SU-DHL-6 (cell line): ENCODE measurements around the gene NUDT7.

ENCODE experiments used
- H2AFZ ChIP-seq: fragments of 200-600 bp; sonication (generic); 2 replicates; pipeline ENCODE4 v1.6.1; 2014; ENCODE audit warnings: low read depth, mild to moderate bottlenecking, moderate library complexity, mixed read lengths, antibody characterized with exemption, low read length; ENCODE audit not compliant: severe bottlenecking
- H3F3A ChIP-seq: fragments of 200-600 bp; shearing (Covaris generic); 2 replicates; pipeline ENCODE4 v1.6.0; 2016; ENCODE audit warnings: antibody characterized with exemption, mild to moderate bottlenecking; ENCODE audit not compliant: insufficient read depth
- H3K27ac ChIP-seq: fragments of 200-600 bp; sonication (generic); 2 replicates; pipeline ENCODE4 v1.5.1; 2016; ENCODE audit warnings: low read depth, mild to moderate bottlenecking, low read length, moderate library complexity, mixed read lengths
- H3K27me3 ChIP-seq: fragments of 200-600 bp; sonication (generic), shearing (Covaris generic); 2 replicates; pipeline ENCODE4 v1.6.0; 2014; ENCODE audit warnings: mild to moderate bottlenecking, low read length
- H3K36me3 ChIP-seq: fragments of 200-600 bp; sonication (generic); 2 replicates; pipeline ENCODE4 v1.6.1; 2014; ENCODE audit warnings: mild to moderate bottlenecking, low read length, mixed read lengths
- H3K4me2 ChIP-seq: fragments of 300-600, 200-600 bp; shearing (Covaris generic), sonication (generic); 2 replicates; pipeline ENCODE4 v1.6.0; 2014; ENCODE audit warnings: low read length, low read depth, mild to moderate bottlenecking; ENCODE audit not compliant: poor library complexity, severe bottlenecking
- H3K4me3 ChIP-seq: fragments of 200-600 bp; sonication (generic); 2 replicates; pipeline ENCODE4 v1.5.1; 2014; ENCODE audit warnings: antibody characterized with exemption, low read length, mild to moderate bottlenecking, mixed read lengths; ENCODE audit not compliant: insufficient read depth, poor library complexity, severe bottlenecking
- H3K79me2 ChIP-seq: fragments of 200-600 bp; sonication (generic); 2 replicates; pipeline ENCODE4 v1.6.1; 2014; ENCODE audit warnings: mild to moderate bottlenecking, low read length, moderate library complexity; ENCODE audit not compliant: insufficient read depth
- H3K9ac ChIP-seq: fragments of 200-600 bp; sonication (generic); 2 replicates; pipeline ENCODE4 v1.7.0; 2014; ENCODE audit warnings: mild to moderate bottlenecking, low read length
- H3K9me2 ChIP-seq: fragments of 200-600 bp; sonication (generic); replicated peaks from 2 replicates; pipeline ENCODE4 v1.6.1; 2014; ENCODE audit warnings: low read length; ENCODE audit not compliant: insufficient read depth
- H3K9me3 ChIP-seq: fragments of 200-600 bp; sonication (generic); 2 replicates; pipeline ENCODE4 v1.6.1; 2014; ENCODE audit warnings: low read length, mixed read lengths; ENCODE audit not compliant: insufficient read depth
- H4K20me1 ChIP-seq: fragments of 200-600 bp; sonication (generic); 2 replicates; pipeline ENCODE4 v1.6.1; 2014; ENCODE audit warnings: low read depth, mild to moderate bottlenecking, antibody characterized with exemption, low read length, moderate library complexity, mixed read lengths
- EZH2phosphoT487 ChIP-seq: fragments of 200-600 bp; sonication (generic), shearing (Covaris generic); conservative IDR thresholded peaks from 2 replicates; pipeline ENCODE4 v1.6.1; 2018; ENCODE audit warnings: mild to moderate bottlenecking, antibody characterized with exemption, low read length, moderate library complexity, mixed read lengths
- TF ChIP-seq, protein P1 (sequence below): fragments of 200-600 bp; sonication (generic); IDR thresholded peaks from one replicate; pipeline ENCODE4 v1.5.1; 2017; ENCODE audit warnings: antibody characterized with exemption, mild to moderate bottlenecking, low read length, moderate library complexity; ENCODE audit not compliant: insufficient read depth, poor library complexity, severe bottlenecking

NUDT7 gene

DNA sequence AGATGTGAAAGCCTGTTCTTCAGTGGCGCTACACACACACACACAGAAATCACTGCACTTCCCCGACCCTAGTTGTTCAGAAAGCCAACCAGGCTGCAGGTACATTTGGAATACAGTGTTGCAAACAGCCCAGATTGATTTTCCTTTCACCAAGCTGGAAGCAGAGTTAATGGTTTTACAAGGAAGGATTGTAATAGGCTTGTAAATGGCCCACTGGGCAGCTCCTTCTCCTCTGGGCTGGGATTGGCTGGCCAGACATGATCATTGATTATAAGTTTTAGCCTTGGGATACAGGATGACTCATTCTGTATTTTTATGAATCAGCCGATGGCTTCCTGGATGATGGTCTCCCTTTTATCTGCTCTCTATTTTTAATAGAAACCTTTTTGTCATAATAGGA, 68.6 kb downstream of the NUDT7 start:
- Histone ChIP-seq H3K79me2 (no peaks in the 10 kb centered on the region), H3K9me3 (no peaks in the 10 kb centered on the region), H3K9ac (no peak overlapping the region), H3F3A (no peaks in the 10 kb centered on the region), H3K27me3 (no peaks in the 10 kb centered on the region), H3K9me2 (no peaks in the 10 kb centered on the region), H3K4me2 (no peak overlapping the region), H4K20me1 (no peaks in the 10 kb centered on the region), H3K36me3 (no peaks in the 10 kb centered on the region), H2AFZ (no peak overlapping the region), H3K27ac (no peak overlapping the region), H3K4me3 (no peak overlapping the region)
- TF ChIP-seq EZH2phosphoT487: no peak
- TF ChIP-seq, protein P1, sequence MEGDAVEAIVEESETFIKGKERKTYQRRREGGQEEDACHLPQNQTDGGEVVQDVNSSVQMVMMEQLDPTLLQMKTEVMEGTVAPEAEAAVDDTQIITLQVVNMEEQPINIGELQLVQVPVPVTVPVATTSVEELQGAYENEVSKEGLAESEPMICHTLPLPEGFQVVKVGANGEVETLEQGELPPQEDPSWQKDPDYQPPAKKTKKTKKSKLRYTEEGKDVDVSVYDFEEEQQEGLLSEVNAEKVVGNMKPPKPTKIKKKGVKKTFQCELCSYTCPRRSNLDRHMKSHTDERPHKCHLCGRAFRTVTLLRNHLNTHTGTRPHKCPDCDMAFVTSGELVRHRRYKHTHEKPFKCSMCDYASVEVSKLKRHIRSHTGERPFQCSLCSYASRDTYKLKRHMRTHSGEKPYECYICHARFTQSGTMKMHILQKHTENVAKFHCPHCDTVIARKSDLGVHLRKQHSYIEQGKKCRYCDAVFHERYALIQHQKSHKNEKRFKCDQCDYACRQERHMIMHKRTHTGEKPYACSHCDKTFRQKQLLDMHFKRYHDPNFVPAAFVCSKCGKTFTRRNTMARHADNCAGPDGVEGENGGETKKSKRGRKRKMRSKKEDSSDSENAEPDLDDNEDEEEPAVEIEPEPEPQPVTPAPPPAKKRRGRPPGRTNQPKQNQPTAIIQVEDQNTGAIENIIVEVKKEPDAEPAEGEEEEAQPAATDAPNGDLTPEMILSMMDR: no peak
